Heart left ventricle (tissue), 16 donors: Measurements from ENCODE around the gene IQCF2. TPM values are rescaled to one million over a fixed set of nuclear protein-coding genes. Genes with fewer than 3 reads are reported as not detected.
"Not testable (repeated sequence)": the region's sequence is repeated elsewhere in the genome, so short reads cannot be mapped to it uniquely, and the experiment has no call there.

Source experiments
- ATAC-seq, 4 donors: fragments of 200-7000 bp; cut with Tn5 transposase; one replicate each; pipeline ENCODE4 v1.9.1; 2020 to 2022; ENCODE audit warnings: moderate library complexity in 4 of 4, mild to moderate bottlenecking in 3 of 4, moderate number of reproducible peaks in 1 of 4
- DNase-seq, 5 donors: peaks; one replicate each; pipeline ENCODE4 v3.0.0-alpha.2; 2020
- H3K27ac ChIP-seq, 12 donors: fragments of 200-600 bp; sonication (generic) in 4 of 12; one replicate each; pipeline versions ENCODE4 v1.5.0 to v1.8.0; 2016 to 2022; ENCODE audit warnings: mild to moderate bottlenecking in 2 of 12
- H3K27me3 ChIP-seq, 9 donors: fragments of 200-600 bp; sonication (generic) in 2 of 9; one replicate each; pipeline versions ENCODE4 v1.5.1 to v1.8.0; 2016 to 2022; ENCODE audit warnings: mild to moderate bottlenecking in 3 of 9
- H3K36me3 ChIP-seq, 9 donors: fragments of 200-600 bp; sonication (generic) in 2 of 9; one replicate each; pipeline versions ENCODE4 v1.5.0 to v1.8.0; 2018 to 2022; ENCODE audit warnings: mild to moderate bottlenecking in 2 of 9
- H3K4me1 ChIP-seq, 12 donors: fragments of 200-600 bp; sonication (generic) in 4 of 12; one replicate each; pipeline versions ENCODE4 v1.5.0 to v1.8.0; 2016 to 2022; ENCODE audit warnings: mild to moderate bottlenecking in 3 of 12
- H3K4me3 ChIP-seq, 12 donors: fragments of 200-600 bp; sonication (generic) in 4 of 12; one replicate each; pipeline versions ENCODE4 v1.5.0 to v1.8.0; 2017 to 2022; ENCODE audit warnings: mild to moderate bottlenecking in 9 of 12, moderate library complexity in 4 of 12
- H3K9me3 ChIP-seq, 12 donors: fragments of 200-600 bp; sonication (generic) in 4 of 12; one replicate each; pipeline versions ENCODE4 v1.5.0 to v1.8.0; 2016 to 2022; ENCODE audit warnings: mild to moderate bottlenecking in 1 of 12
- POLR2A ChIP-seq, 2 donors: fragments of 450-650 bp; IDR thresholded peaks; one replicate each; pipeline ENCODE4 v1.6.1; 2017; ENCODE audit warnings: antibody characterized with exemption in 2 of 2, mild to moderate bottlenecking in 2 of 2, moderate library complexity in 2 of 2
- WGBS, 4 donors: extraction: QIAGEN DNeasy Blood & Tissue Kit in 2 of 4; methylation state at CpG; one replicate each; pipeline versions ENCODE4 v1.1.5 to v1.1.7; 2013 to 2018; 5-methylcytosine and 5-hydroxymethylcytosine counted together
- intact Hi-C, 10 donors: fragments of 100-400 bp; cut with DNase I; formaldehyde crosslinking; loops; one replicate each; pipeline versions ENCODE4 v1.11.1 to v1.14.2; 2022
- polyA plus RNA-seq, 2 donors: library from polyadenylated mRNA; stranded (reverse); fragments of 200-250 nt; gene quantifications; one replicate each; pipeline ENCODE4 v1.2.3, GENCODE V29; 2013
- total RNA-seq, 9 donors: library from RNA; depleted of rRNA in 2 of 9; stranded (reverse); fragments of >200 nt in 2 of 9; fragmentation: NEBNext Ultra II Directional in 3 of 9; extraction: Animal tissue kit (Norgen Biotek cat#: 25700) in 3 of 9; gene quantifications; one replicate each; pipeline versions ENCODE4 v1.1.0 to v1.2.4, GENCODE V29; 2016 to 2023
- TF ChIP-seq, protein P1 (sequence below), 12 donors: fragments of 200-600 bp; sonication (generic) in 4 of 12; IDR thresholded peaks; one replicate each; pipeline versions ENCODE4 v1.5.0 to v1.8.0; 2018 to 2022; ENCODE audit warnings: antibody characterized with exemption in 12 of 12, mild to moderate bottlenecking in 5 of 12
- donor health status: ischemic (EF 13 %, LVEDD 7.1; RV severe dilation, severe dysfunction).
- donor health status: healthy with polysubstance abuse.
- donor health status: DM: no; HTN: yes; CAD: no.
- donor health status: DM: no; HTN: no; CAD: no.
- donor health status: ischemic (EF 25% LVEDD 6.9; RV normal size, moderate dysfunction).
- donor health status: ischemic (EF 25% LVEDD 5.7; RV mildly dilated, moderate dysfunction).
- donor health status: healthy.
- donor health status: DM: yes; HTN: yes; CAD: no.
- donor health status: ischemic (EF 35%, LVEDD 5.7; RV mildly dilated, moderate dysfunction).
- donor health status: nonischemic (EF 11% LVEDD 7.7; RV severe dilation, severe dysfunction).
- donor health status: DM: yes; HTN: yes; CAD: no.
- donor health status: PGD.
- donor health status: ischemic (EF 29% LVEDD 5.4; RV normal size, mild dysfunction).
- donor health status: nonischemic (EF 23%, LVEDD 6.1; RV moderate dilation, normal function).

IQCF2 gene
- total and polyA plus RNA-seq, 11 donors, result not detected

DNA sequence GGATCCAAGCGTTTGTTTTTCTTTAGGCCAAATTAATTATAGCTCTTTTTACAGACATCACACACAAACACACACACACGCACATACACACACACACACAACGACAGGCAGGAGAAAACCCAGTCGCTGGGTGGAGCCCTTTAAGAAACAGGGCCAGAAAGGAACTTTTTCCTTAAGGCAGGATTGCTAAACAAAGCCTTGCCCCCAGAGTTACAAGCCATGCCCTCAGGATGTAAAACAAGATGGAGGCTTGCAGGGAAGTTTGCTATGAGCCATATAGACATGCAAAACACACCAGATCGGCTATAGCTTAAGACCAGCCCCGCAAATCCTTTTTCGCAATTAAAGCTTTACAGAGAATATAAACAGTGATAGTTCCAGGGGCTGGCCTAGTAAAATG lies 16.3 kb upstream of the IQCF2 start:
- no peak for TF ChIP-seq POLR2A (IDR thresholded peaks at IDR 0.05)
- TF ChIP-seq, protein P1, sequence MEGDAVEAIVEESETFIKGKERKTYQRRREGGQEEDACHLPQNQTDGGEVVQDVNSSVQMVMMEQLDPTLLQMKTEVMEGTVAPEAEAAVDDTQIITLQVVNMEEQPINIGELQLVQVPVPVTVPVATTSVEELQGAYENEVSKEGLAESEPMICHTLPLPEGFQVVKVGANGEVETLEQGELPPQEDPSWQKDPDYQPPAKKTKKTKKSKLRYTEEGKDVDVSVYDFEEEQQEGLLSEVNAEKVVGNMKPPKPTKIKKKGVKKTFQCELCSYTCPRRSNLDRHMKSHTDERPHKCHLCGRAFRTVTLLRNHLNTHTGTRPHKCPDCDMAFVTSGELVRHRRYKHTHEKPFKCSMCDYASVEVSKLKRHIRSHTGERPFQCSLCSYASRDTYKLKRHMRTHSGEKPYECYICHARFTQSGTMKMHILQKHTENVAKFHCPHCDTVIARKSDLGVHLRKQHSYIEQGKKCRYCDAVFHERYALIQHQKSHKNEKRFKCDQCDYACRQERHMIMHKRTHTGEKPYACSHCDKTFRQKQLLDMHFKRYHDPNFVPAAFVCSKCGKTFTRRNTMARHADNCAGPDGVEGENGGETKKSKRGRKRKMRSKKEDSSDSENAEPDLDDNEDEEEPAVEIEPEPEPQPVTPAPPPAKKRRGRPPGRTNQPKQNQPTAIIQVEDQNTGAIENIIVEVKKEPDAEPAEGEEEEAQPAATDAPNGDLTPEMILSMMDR (IDR thresholded peaks at IDR 0.05), result no peak
- intact Hi-C loops, result no loop called here
- Histone ChIP-seq H3K27me3 (peaks cover 0 to 14% (median 3%) of the 10 kb centered on the region in 9 donors), H3K4me3 (no peak overlapping the region), H3K9me3 (peaks cover 0 to 16% (median 4%) of the 10 kb centered on the region in 12 donors), H3K36me3 (no peaks in the 10 kb centered on the region), H3K27ac (no peak overlapping the region), H3K4me1 (no peaks in the 10 kb centered on the region)
- WGBS, 4 donors, result 67 to 73% (median 70%) methylated on average over 7 of the region's 7 CpGs
- DNase-seq (no peak), ATAC-seq (no peak)

DNA sequence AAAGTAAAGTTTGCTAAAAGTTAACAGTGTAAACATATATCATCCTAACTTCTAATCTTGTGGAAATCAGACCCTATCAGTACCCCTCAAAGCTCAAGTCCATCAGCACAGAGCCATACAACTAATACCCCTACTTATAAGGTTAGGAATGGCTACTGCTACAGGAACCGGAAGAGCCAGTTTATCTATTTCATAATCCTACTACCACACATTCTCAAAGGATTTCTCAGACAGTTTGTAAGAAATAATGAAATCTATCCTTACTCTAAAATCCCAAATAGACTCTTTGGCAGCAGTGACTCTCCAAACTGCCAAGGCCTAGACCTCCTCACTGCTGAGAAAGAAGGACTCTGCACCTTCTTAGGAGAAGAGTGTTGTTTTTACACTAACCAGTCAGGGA lies 6.0 kb upstream of the IQCF2 start:
- H3K4me1 ChIP-seq, H3K27me3 ChIP-seq, H3K9me3 ChIP-seq, ATAC-seq, intact Hi-C loops, H3K27ac ChIP-seq, H3K4me3 ChIP-seq, H3K36me3 ChIP-seq, DNase-seq: not testable (repeated sequence)
- 89 to 100% (median 92%) methylated on average over 1 of the region's 1 CpG for WGBS, 4 donors

DNA sequence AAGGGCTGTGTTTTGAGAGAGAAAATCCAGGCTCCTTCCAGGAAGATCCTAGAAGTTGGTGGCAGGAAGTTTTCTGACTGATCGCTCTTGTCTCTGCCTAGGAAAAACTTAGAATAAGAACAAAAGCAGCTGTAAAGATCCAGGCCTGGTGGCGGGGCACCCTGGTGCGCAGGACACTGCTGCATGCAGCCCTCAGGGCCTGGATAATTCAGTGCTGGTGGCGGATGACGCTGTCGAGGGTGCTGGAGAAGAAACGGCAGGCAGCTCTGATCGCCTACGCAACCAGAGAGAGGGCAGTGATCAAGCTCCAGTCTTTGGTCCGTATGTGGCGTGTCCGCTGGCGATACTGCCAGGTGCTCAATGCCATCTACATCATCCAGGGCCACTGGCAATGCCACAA lies 1.5 kb downstream of the IQCF2 start:
- WGBS, 4 donors, result 76 to 79% (median 77%) methylated on average over 13 of the region's 13 CpGs
- Histone ChIP-seq H3K27me3 (peaks cover 0 to 13% (median 0%) of the 10 kb centered on the region in 9 donors), H3K4me3 (no peak overlapping the region), H3K27ac (no peak overlapping the region), H3K36me3 (no peaks in the 10 kb centered on the region), H3K9me3 (no peaks in the 10 kb centered on the region), H3K4me1 (no peaks in the 10 kb centered on the region)
- ATAC-seq (no peak), DNase-seq (no peak)
- TF ChIP-seq POLR2A (IDR thresholded peaks at IDR 0.05), result no peak
- TF ChIP-seq, protein P1 (IDR thresholded peaks at IDR 0.05), result no peak
- intact Hi-C loops, result no loop called here

DNA sequence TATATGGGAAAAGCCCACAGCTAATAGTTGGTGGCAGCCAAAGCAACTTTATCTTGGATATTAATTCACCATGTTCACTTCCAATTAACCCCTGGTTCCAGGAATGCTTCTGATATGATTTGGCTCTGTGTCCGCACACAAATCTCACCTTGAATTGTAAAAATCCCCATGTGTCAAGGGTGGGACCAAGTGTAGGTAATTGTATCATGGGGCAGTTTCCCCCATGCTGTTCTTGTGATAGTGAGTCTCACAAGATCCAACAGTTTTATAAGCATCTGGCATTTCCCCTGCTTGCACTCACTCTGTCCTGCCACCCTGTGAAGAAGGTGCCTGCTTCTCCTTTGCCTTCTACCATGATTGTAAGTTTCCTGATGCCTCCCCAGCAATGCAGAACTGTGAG lies 7.5 kb downstream of the IQCF2 start:
- H3K4me1 ChIP-seq, H3K27ac ChIP-seq, DNase-seq, H3K9me3 ChIP-seq, intact Hi-C loops, H3K4me3 ChIP-seq, ATAC-seq, H3K36me3 ChIP-seq: not testable (repeated sequence)
- 42 to 75% (median 60%) methylated on average over 1 of the region's 1 CpG for WGBS, 4 donors
- peaks cover 0 to 26% (median 8%) of the 10 kb centered on the region in 9 donors for H3K27me3 ChIP-seq

DNA sequence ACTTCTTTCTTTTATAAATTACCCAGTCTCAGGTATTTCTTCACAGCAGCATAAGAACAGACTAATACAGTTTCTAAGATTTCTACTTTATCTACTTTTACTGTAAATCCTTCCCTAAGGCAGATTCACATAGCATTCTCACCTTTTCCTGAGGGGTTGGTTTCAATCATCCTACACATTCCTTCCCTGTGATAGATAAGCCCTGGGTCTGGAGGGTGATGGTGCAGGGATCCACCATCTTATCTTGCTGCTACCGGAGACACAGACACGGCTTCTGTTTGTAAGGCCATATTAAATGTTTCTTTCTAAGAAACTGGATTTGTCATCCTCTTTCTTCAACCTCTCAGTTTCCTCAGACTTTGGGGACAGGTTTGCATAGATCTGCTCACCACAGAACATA lies 7.9 kb downstream of the IQCF2 start:
- WGBS, 4 donors, result 8 to 35% (median 27%) methylated on average over 2 of the region's 2 CpGs
- no peak overlapping the region for H3K4me3 ChIP-seq
- no peaks in the 10 kb centered on the region for H3K4me1 ChIP-seq
- TF ChIP-seq, protein P1 (IDR thresholded peaks at IDR 0.05), result no peak
- TF ChIP-seq POLR2A (IDR thresholded peaks at IDR 0.05), result no peak
- no peaks in the 10 kb centered on the region for H3K36me3 ChIP-seq
- H3K27me3 ChIP-seq, result peaks cover 0 to 26% (median 8%) of the 10 kb centered on the region in 9 donors
- H3K9me3 ChIP-seq, result no peaks in the 10 kb centered on the region
- H3K27ac ChIP-seq, result no peak overlapping the region
- DNase-seq (no peak), ATAC-seq (no peak)
- intact Hi-C loops, result no loop called here
